ENCODE measurements around the gene WDHD1.

Gene WDHD1

GRCh38 chr14:55045087-55045486, 18.2 kb upstream of the WDHD1 start:
- TF ChIP-seq POLR2AphosphoS5 (IDR thresholded peaks at IDR 0.05; ENCODE audit: low read depth, low read length): no peak

GRCh38 chr14:55043528-55043927, 16.6 kb upstream of the WDHD1 start:
- TF ChIP-seq FOXP2 (optimal IDR thresholded peaks at IDR 0.05; ENCODE audit: borderline replicate concordance, extremely low read depth, extremely low read length, insufficient read depth) (no peak), REST (IDR thresholded peaks at IDR 0.05; ENCODE audit: insufficient read depth in 1 of 2, low read depth in 2 of 2, low read length in 2 of 2) (no peak), SIN3A (IDR thresholded peaks at IDR 0.05; ENCODE audit: borderline replicate concordance, insufficient read depth, low read length) (no peak), POLR2AphosphoS5 (IDR thresholded peaks at IDR 0.05; ENCODE audit: low read depth, low read length) (no peak), TAF1 (IDR thresholded peaks at IDR 0.05; ENCODE audit: borderline replicate concordance, insufficient read depth, low read length) (no peak)

DNA sequence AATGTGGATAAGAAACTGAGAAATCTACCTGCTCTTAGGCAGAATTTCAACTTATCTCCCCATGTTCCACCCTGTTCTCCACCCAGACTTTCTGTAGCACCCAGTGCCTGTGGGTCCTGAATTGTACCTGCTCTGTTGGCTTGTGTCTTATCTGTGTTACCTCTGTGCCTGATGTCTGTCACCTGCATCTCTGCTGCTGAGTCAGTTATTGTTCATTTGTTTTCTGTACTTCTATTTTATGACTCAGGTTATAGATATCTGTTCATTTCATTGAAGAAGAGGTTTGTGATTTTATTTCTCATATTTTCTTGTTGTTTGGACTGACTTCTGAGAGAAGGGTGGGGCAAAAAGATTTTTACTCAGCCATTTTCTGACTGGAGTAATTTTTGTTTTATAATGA, 11.8 kb upstream of the WDHD1 start:
- TF ChIP-seq SIN3A (IDR thresholded peaks at IDR 0.05; ENCODE audit: borderline replicate concordance, insufficient read depth, low read length) (no peak), REST (IDR thresholded peaks at IDR 0.05; ENCODE audit: insufficient read depth in 1 of 2, low read depth in 2 of 2, low read length in 2 of 2) (no peak), TAF1 (IDR thresholded peaks at IDR 0.05; ENCODE audit: borderline replicate concordance, insufficient read depth, low read length) (no peak), POLR2AphosphoS5 (IDR thresholded peaks at IDR 0.05; ENCODE audit: low read depth, low read length) (no peak), FOXP2 (optimal IDR thresholded peaks at IDR 0.05; ENCODE audit: borderline replicate concordance, extremely low read depth, extremely low read length, insufficient read depth) (no peak)

DNA sequence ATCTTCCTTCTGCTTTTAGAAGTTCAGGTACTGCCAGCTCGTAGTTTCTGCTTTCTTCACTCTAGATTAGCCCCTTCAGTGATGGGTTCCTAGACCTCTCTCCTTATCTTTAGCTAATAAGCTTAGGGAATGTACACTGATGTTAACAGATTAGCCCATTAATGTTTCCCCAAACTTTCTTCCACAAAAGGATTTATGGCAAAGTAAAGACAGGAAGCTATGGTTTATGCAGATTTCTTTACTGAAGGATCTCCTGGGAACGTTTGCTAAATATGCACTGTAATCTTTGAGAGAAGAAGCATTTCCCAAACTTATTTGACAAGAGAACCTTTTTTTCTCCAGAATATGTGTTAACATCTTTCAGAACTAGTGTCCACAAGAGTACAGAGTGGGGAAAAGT, 4.3 kb upstream of the WDHD1 start:
- TF ChIP-seq POLR2AphosphoS5 (IDR thresholded peaks at IDR 0.05; ENCODE audit: low read depth, low read length): no peak
- no peak for TF ChIP-seq REST (IDR thresholded peaks at IDR 0.05; ENCODE audit: insufficient read depth in 1 of 2, low read depth in 2 of 2, low read length in 2 of 2)
- TF ChIP-seq FOXP2 (optimal IDR thresholded peaks at IDR 0.05; ENCODE audit: borderline replicate concordance, extremely low read depth, extremely low read length, insufficient read depth): no peak
- TF ChIP-seq TAF1 (IDR thresholded peaks at IDR 0.05; ENCODE audit: borderline replicate concordance, insufficient read depth, low read length): no peak
- TF ChIP-seq SIN3A (IDR thresholded peaks at IDR 0.05; ENCODE audit: borderline replicate concordance, insufficient read depth, low read length): no peak

GRCh38 chr14:55028476-55028875, 1.6 kb upstream of the WDHD1 start:
- TF ChIP-seq TAF1 (IDR thresholded peaks at IDR 0.05; ENCODE audit: borderline replicate concordance, insufficient read depth, low read length): no peak
- TF ChIP-seq SIN3A (IDR thresholded peaks at IDR 0.05; ENCODE audit: borderline replicate concordance, insufficient read depth, low read length): no peak
- no peak for TF ChIP-seq REST (IDR thresholded peaks at IDR 0.05; ENCODE audit: insufficient read depth in 1 of 2, low read depth in 2 of 2, low read length in 2 of 2)
